K562 (cell line): Measurements from ENCODE around the gene FAM171A1.

ENCODE experiments used
- FOXP4 ChIP-seq: sonication (generic); formaldehyde crosslinking; IDR thresholded peaks from 2 replicates; pipeline ENCODE4 v1.8.0; 2022; ENCODE audit warnings: mild to moderate bottlenecking, missing genetic modification reagents, borderline replicate concordance
- POLR2AphosphoS5 ChIP-seq: IDR thresholded peaks from 2 replicates; pipeline ENCODE4 v1.6.1; 2011; ENCODE audit warnings: mild to moderate bottlenecking, low read depth, low read length, moderate library complexity; ENCODE audit not compliant: control insufficient read depth, insufficient read depth
- RFX5 ChIP-seq: IDR thresholded peaks from 2 replicates; pipeline ENCODE4 v1.6.1; 2011; ENCODE audit warnings: low read depth, mild to moderate bottlenecking, improper control_type of control experiment, low read length
- TEAD1 ChIP-seq, 2 experiments: fragments of 450-650 bp in 1 of 2; sonication (generic) in 1 of 2; formaldehyde crosslinking; IDR thresholded peaks; 2 replicates each; pipeline versions ENCODE4 v1.4.0 to v1.8.0; 2020 to 2022; ENCODE audit warnings: mild to moderate bottlenecking in 2 of 2, missing genetic modification reagents in 1 of 2
- ZNF12 ChIP-seq: sonication (generic); formaldehyde crosslinking; IDR thresholded peaks from 2 replicates; pipeline ENCODE4 v1.4.0; 2020; ENCODE audit warnings: mild to moderate bottlenecking, missing genetic modification reagents
- ZZZ3 ChIP-seq: fragments of 450-650 bp; IDR thresholded peaks from 2 replicates; pipeline ENCODE4 v1.6.1; 2016; ENCODE audit warnings: antibody characterized with exemption, mild to moderate bottlenecking, moderate library complexity
- TF ChIP-seq, protein P1 (sequence below): IDR thresholded peaks from 2 replicates; pipeline ENCODE4 v1.6.1; 2012; ENCODE audit warnings: low read depth, low read length, improper control_type of control experiment, borderline replicate concordance

DNA sequence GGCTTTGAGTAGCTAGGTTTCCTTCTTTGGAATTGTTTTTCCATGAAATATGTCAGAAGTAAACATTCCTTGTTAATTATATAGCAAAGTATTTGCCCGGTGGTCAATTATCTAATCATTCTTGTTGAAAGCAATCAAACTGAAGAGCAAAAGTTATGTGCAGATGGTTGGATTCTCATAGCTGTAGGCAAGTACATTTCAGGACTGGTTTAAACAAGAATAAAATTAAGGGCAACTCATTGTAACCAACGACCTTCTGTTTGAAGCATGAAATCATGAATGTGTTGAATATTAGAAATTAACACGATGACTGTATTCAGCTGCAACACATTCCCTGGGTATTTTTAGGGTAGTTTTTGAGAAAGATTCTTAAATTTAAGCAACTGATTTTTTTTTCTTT is 140.8 kb downstream of the FAM171A1 start:
- no peak for TF ChIP-seq TEAD1 (CRISPR knock-in tag; IDR thresholded peaks at IDR 0.05)
- no peak for TF ChIP-seq POLR2AphosphoS5
- no peak for TF ChIP-seq ZZZ3
- TF ChIP-seq, protein P1, sequence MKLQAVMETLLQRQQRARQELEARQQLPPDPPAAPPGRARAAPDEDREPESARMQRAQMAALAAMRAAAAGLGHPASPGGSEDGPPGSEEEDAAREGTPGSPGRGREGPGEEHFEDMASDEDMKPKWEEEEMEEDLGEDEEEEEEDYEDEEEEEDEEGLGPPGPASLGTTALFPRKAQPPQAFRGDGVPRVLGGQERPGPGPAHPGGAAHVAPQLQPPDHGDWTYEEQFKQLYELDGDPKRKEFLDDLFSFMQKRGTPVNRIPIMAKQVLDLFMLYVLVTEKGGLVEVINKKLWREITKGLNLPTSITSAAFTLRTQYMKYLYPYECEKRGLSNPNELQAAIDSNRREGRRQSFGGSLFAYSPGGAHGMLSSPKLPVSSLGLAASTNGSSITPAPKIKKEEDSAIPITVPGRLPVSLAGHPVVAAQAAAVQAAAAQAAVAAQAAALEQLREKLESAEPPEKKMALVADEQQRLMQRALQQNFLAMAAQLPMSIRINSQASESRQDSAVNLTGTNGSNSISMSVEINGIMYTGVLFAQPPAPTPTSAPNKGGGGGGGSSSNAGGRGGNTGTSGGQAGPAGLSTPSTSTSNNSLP, result no peak
- TF ChIP-seq ZNF12 (CRISPR knock-in tag), result no peak
- TF ChIP-seq FOXP4 (CRISPR knock-in tag), result no peak
- no peak for TF ChIP-seq RFX5
